AG08396 (cell line): ENCODE results near the gene GFOD2.
"Not testable (repeated sequence)": the region's sequence is repeated elsewhere in the genome, so short reads cannot be mapped to it uniquely, and the experiment has no call there.

Experiments used
- DNase-seq: peaks from one replicate; pipeline ENCODE4 v3.0.0; 2012; ENCODE audit warnings: low spot score, mixed read lengths

The GFOD2 gene

GRCh38 chr16:67719048-67719777 lies at the start of gene GFOD2:
Gene GFOD2 (minus strand): TSS chr16:67719316. CDS start chr16:67685715, 33,601 bp downstream.
- DNase-seq: peak; percentile 100

- no peak for DNase-seq
Observed at GRCh38 chr16:67767953-67768352, 48.8 kb upstream of the GFOD2 start.

- no peak for DNase-seq
Observed at GRCh38 chr16:67766291-67766690, 47.2 kb upstream of the GFOD2 start.

GRCh38 chr16:67764158-67764667 lies 45.1 kb upstream of the GFOD2 start:
- no peak for DNase-seq

GRCh38 chr16:67763066-67763465 lies 44.0 kb upstream of the GFOD2 start:
- no peak for DNase-seq

- no peak for DNase-seq
Observed at GRCh38 chr16:67762385-67762784, 43.3 kb upstream of the GFOD2 start.

GRCh38 chr16:67761924-67762323 lies 42.8 kb upstream of the GFOD2 start:
- DNase-seq: no peak

GRCh38 chr16:67760956-67761230 lies 41.8 kb upstream of the GFOD2 start:
- DNase-seq: no peak

- DNase-seq: no peak
Observed at GRCh38 chr16:67760206-67760955, 41.3 kb upstream of the GFOD2 start.

- no peak for DNase-seq
Observed at GRCh38 chr16:67758966-67759365, 39.9 kb upstream of the GFOD2 start.

- no peak for DNase-seq
Observed at GRCh38 chr16:67758006-67758405, 38.9 kb upstream of the GFOD2 start.

- no peak for DNase-seq
Observed at GRCh38 chr16:67752641-67753040, 33.5 kb upstream of the GFOD2 start.

- DNase-seq: not testable (repeated sequence)
Observed at GRCh38 chr16:67751331-67751730, 32.2 kb upstream of the GFOD2 start.

- DNase-seq: no peak
Observed at GRCh38 chr16:67750466-67750865, 31.4 kb upstream of the GFOD2 start.

- no peak for DNase-seq
Observed at GRCh38 chr16:67749436-67750078, 30.4 kb upstream of the GFOD2 start.

GRCh38 chr16:67748834-67749233 lies 29.7 kb upstream of the GFOD2 start:
- DNase-seq: no peak

GRCh38 chr16:67746846-67747245 lies 27.7 kb upstream of the GFOD2 start:
- DNase-seq: no peak

GRCh38 chr16:67741118-67741517 lies 22.0 kb upstream of the GFOD2 start:
- no peak for DNase-seq

- DNase-seq: no peak
Observed at GRCh38 chr16:67740391-67740790, 21.3 kb upstream of the GFOD2 start.

- DNase-seq: no peak
Observed at GRCh38 chr16:67736858-67737257, 17.7 kb upstream of the GFOD2 start.

- no peak for DNase-seq
Observed at GRCh38 chr16:67734731-67735201, 15.7 kb upstream of the GFOD2 start.

- no peak for DNase-seq
Observed at GRCh38 chr16:67733734-67734470, 14.8 kb upstream of the GFOD2 start.
